Liver (tissue), 3 donors: ENCODE measurements around the gene PRSS12.

Source experiments
- EGR1 ChIP-seq, 2 donors: IDR thresholded peaks; 2 replicates each; pipeline ENCODE4 v1.6.1; 2016 to 2018; ENCODE audit warnings: antibody characterized with exemption in 2 of 2, low read depth in 2 of 2
- FOXA1 ChIP-seq: IDR thresholded peaks from 2 replicates; pipeline ENCODE4 v1.6.1; 2016; ENCODE audit warnings: antibody characterized with exemption
- GABPA ChIP-seq, 2 donors: IDR thresholded peaks in 1 of 2; conservative IDR thresholded peaks in 1 of 2; 2 replicates each; pipeline ENCODE4 v1.6.1; 2016; ENCODE audit warnings: antibody characterized with exemption in 2 of 2, mild to moderate bottlenecking in 1 of 2, moderate library complexity in 1 of 2
- JUND ChIP-seq, 2 donors: IDR thresholded peaks; 2 replicates each; pipeline ENCODE4 v1.6.1; 2016; ENCODE audit warnings: antibody characterized with exemption in 2 of 2
- RAD21 ChIP-seq, 2 donors: IDR thresholded peaks; 2 replicates each; pipeline ENCODE4 v1.6.1; 2016; ENCODE audit warnings: antibody characterized with exemption in 2 of 2, mild to moderate bottlenecking in 2 of 2
- RXRA ChIP-seq, 2 donors: IDR thresholded peaks; 2 replicates each; pipeline ENCODE4 v1.6.1; 2017 to 2018; ENCODE audit warnings: antibody characterized with exemption in 2 of 2, mild to moderate bottlenecking in 1 of 2
- SP1 ChIP-seq: IDR thresholded peaks from 2 replicates; pipeline ENCODE4 v1.6.1; 2018; ENCODE audit warnings: antibody characterized with exemption, mild to moderate bottlenecking
- YY1 ChIP-seq: IDR thresholded peaks from 2 replicates; pipeline ENCODE4 v1.6.1; 2016; ENCODE audit warnings: antibody characterized with exemption, mild to moderate bottlenecking
- TF ChIP-seq, protein P1 (sequence below): fragments of 150-350 bp; IDR thresholded peaks from 2 replicates; pipeline ENCODE4 v1.5.1; 2017; ENCODE audit warnings: improper control_type of control experiment, low read depth, low read length; ENCODE audit not compliant: missing input control
- TF ChIP-seq, protein P2 (sequence below): IDR thresholded peaks from 2 replicates; pipeline ENCODE4 v1.6.1; 2016; ENCODE audit warnings: antibody characterized with exemption
- TF ChIP-seq, protein P3 (sequence below): IDR thresholded peaks from 2 replicates; pipeline ENCODE4 v1.6.1; 2016; ENCODE audit warnings: antibody characterized with exemption
- TF ChIP-seq, protein P4 (sequence below): IDR thresholded peaks from 2 replicates; pipeline ENCODE4 v1.6.1; 2016; ENCODE audit warnings: antibody characterized with exemption, mild to moderate bottlenecking
- TF ChIP-seq, protein P5 (sequence below): IDR thresholded peaks from 2 replicates; pipeline ENCODE4 v1.6.1; 2016; ENCODE audit warnings: antibody characterized with exemption
- donor health status: healthy.
- donor health status: healthy.

DNA sequence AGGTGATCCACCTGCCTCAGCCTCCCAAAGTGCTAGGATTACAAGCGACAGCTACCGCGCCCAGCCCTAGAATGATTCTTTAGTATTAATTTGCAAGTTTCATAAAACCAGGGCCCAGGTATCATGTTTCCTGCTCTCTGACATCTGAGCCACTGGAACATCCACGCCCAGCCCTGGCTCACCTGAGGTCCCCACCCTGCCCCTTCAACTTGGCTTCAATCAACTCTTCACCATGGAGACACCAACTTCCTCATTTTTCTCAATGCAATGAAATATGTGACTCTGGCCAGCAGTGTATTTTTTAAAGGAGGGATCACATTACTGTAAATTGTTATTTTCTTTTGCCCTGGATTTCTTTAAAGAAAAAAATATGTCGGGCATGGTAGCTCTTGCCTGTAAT lies 3.9 kb downstream of the PRSS12 start:
- TF ChIP-seq, protein P1, sequence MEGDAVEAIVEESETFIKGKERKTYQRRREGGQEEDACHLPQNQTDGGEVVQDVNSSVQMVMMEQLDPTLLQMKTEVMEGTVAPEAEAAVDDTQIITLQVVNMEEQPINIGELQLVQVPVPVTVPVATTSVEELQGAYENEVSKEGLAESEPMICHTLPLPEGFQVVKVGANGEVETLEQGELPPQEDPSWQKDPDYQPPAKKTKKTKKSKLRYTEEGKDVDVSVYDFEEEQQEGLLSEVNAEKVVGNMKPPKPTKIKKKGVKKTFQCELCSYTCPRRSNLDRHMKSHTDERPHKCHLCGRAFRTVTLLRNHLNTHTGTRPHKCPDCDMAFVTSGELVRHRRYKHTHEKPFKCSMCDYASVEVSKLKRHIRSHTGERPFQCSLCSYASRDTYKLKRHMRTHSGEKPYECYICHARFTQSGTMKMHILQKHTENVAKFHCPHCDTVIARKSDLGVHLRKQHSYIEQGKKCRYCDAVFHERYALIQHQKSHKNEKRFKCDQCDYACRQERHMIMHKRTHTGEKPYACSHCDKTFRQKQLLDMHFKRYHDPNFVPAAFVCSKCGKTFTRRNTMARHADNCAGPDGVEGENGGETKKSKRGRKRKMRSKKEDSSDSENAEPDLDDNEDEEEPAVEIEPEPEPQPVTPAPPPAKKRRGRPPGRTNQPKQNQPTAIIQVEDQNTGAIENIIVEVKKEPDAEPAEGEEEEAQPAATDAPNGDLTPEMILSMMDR = no peak
- no peak for TF ChIP-seq GABPA (IDR thresholded peaks at IDR 0.05 in 1 of 2, conservative IDR thresholded peaks at IDR 0.05 in 1 of 2)
- TF ChIP-seq, protein P2, sequence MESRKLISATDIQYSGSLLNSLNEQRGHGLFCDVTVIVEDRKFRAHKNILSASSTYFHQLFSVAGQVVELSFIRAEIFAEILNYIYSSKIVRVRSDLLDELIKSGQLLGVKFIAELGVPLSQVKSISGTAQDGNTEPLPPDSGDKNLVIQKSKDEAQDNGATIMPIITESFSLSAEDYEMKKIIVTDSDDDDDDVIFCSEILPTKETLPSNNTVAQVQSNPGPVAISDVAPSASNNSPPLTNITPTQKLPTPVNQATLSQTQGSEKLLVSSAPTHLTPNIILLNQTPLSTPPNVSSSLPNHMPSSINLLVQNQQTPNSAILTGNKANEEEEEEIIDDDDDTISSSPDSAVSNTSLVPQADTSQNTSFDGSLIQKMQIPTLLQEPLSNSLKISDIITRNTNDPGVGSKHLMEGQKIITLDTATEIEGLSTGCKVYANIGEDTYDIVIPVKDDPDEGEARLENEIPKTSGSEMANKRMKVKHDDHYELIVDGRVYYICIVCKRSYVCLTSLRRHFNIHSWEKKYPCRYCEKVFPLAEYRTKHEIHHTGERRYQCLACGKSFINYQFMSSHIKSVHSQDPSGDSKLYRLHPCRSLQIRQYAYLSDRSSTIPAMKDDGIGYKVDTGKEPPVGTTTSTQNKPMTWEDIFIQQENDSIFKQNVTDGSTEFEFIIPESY = no peak
- TF ChIP-seq, protein P3, sequence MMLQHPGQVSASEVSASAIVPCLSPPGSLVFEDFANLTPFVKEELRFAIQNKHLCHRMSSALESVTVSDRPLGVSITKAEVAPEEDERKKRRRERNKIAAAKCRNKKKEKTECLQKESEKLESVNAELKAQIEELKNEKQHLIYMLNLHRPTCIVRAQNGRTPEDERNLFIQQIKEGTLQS = no peak
- TF ChIP-seq, protein P4, sequence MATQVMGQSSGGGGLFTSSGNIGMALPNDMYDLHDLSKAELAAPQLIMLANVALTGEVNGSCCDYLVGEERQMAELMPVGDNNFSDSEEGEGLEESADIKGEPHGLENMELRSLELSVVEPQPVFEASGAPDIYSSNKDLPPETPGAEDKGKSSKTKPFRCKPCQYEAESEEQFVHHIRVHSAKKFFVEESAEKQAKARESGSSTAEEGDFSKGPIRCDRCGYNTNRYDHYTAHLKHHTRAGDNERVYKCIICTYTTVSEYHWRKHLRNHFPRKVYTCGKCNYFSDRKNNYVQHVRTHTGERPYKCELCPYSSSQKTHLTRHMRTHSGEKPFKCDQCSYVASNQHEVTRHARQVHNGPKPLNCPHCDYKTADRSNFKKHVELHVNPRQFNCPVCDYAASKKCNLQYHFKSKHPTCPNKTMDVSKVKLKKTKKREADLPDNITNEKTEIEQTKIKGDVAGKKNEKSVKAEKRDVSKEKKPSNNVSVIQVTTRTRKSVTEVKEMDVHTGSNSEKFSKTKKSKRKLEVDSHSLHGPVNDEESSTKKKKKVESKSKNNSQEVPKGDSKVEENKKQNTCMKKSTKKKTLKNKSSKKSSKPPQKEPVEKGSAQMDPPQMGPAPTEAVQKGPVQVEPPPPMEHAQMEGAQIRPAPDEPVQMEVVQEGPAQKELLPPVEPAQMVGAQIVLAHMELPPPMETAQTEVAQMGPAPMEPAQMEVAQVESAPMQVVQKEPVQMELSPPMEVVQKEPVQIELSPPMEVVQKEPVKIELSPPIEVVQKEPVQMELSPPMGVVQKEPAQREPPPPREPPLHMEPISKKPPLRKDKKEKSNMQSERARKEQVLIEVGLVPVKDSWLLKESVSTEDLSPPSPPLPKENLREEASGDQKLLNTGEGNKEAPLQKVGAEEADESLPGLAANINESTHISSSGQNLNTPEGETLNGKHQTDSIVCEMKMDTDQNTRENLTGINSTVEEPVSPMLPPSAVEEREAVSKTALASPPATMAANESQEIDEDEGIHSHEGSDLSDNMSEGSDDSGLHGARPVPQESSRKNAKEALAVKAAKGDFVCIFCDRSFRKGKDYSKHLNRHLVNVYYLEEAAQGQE = no peak
- no peak for TF ChIP-seq RAD21 (IDR thresholded peaks at IDR 0.05)
- TF ChIP-seq RXRA (IDR thresholded peaks at IDR 0.05) = no peak
- TF ChIP-seq JUND (IDR thresholded peaks at IDR 0.05) = no peak
- TF ChIP-seq, protein P5, sequence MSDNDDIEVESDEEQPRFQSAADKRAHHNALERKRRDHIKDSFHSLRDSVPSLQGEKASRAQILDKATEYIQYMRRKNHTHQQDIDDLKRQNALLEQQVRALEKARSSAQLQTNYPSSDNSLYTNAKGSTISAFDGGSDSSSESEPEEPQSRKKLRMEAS = no peak
- TF ChIP-seq EGR1 (IDR thresholded peaks at IDR 0.05; ENCODE audit: low read depth in 2 of 2) = no peak
- no peak for TF ChIP-seq SP1
- TF ChIP-seq YY1 = no peak
- no peak for TF ChIP-seq FOXA1
